NK-92 treated with Interleukin-12 subunit alpha and Interleukin-12 subunit beta, amount 100 ng/mL, for 24 hours (cell line): ENCODE data around the gene PER2.
"Not testable (repeated sequence)": the region's sequence is repeated elsewhere in the genome, so short reads cannot be mapped to it uniquely, and the experiment has no call there.

Source experiments
- DNase-seq: peaks from one replicate; lab custom pipeline; 2025; lab: John Stamatoyannopoulos, UW

PER2 gene, protein sequence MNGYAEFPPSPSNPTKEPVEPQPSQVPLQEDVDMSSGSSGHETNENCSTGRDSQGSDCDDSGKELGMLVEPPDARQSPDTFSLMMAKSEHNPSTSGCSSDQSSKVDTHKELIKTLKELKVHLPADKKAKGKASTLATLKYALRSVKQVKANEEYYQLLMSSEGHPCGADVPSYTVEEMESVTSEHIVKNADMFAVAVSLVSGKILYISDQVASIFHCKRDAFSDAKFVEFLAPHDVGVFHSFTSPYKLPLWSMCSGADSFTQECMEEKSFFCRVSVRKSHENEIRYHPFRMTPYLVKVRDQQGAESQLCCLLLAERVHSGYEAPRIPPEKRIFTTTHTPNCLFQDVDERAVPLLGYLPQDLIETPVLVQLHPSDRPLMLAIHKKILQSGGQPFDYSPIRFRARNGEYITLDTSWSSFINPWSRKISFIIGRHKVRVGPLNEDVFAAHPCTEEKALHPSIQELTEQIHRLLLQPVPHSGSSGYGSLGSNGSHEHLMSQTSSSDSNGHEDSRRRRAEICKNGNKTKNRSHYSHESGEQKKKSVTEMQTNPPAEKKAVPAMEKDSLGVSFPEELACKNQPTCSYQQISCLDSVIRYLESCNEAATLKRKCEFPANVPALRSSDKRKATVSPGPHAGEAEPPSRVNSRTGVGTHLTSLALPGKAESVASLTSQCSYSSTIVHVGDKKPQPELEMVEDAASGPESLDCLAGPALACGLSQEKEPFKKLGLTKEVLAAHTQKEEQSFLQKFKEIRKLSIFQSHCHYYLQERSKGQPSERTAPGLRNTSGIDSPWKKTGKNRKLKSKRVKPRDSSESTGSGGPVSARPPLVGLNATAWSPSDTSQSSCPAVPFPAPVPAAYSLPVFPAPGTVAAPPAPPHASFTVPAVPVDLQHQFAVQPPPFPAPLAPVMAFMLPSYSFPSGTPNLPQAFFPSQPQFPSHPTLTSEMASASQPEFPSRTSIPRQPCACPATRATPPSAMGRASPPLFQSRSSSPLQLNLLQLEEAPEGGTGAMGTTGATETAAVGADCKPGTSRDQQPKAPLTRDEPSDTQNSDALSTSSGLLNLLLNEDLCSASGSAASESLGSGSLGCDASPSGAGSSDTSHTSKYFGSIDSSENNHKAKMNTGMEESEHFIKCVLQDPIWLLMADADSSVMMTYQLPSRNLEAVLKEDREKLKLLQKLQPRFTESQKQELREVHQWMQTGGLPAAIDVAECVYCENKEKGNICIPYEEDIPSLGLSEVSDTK (N-terminal part only)

DNA sequence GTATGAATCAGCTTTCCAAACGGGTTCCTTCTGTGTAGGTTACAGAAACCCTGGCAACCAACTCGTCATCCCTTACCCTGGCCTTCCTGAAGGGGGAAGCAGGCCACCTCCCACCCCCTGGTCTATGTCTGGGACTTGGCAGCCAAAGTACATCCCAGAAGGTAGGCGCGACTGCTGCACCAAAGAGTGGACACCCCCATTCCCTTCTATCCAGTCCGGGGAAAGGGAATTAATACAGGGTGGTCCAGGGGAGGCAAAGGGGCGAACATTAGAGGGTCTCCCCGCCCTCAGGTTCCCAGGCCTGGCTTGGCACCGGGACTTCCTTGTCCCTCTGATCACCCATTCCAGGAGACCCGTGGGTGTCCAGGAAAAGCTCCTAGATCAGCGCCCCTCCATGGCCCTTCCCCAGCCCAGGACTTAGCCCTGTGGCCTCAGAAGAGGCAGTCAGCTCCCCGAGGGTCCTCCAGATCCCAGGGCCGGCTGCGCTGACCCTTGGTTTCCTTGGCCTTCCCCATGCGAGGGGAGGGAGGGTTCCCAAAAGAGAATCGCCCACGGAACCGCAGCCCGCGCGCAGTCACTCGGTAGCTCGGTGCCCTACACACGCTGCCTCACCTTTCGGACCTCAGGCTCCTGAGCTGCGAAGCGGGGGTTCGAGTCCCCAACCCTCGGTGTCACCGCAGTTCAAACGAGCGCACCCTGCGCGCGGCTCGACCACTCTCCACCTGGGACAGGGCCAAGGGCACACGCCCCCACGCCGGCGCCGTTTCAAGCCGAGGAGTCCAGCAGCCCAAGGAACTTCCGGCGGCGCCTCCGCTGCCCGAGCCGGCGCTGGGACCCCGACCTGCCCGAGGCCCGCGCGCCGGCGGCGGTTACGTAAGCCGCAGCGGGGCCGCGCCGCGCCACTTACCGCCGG, at the start of gene PER2:
PER2 (minus strand) TSS at position 874 of the 913 bp plus-strand sequence. CDS start 10,674 bp downstream, outside the sequence.
- no peak for DNase-seq

DNA sequence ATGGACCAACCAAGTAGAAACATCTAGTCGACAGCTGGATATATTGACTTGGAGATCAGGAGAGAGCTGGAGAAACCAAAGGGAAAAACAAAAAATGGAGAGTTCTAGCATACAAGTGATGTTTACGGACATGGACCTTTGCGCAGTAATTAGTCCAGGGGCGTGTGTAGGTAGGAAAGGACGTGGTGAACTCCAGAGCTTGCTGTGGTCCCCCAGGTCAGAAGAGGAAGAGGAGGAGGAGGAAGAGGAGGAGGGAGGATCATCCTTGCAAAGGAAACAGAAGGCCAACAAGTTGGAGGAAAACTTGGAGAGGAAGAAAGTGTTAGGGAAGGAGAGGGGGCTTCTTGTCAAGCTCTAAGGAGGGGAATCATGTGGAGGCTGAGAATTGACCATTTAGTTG, 49.4 kb upstream of the PER2 start:
- no peak for DNase-seq

DNA sequence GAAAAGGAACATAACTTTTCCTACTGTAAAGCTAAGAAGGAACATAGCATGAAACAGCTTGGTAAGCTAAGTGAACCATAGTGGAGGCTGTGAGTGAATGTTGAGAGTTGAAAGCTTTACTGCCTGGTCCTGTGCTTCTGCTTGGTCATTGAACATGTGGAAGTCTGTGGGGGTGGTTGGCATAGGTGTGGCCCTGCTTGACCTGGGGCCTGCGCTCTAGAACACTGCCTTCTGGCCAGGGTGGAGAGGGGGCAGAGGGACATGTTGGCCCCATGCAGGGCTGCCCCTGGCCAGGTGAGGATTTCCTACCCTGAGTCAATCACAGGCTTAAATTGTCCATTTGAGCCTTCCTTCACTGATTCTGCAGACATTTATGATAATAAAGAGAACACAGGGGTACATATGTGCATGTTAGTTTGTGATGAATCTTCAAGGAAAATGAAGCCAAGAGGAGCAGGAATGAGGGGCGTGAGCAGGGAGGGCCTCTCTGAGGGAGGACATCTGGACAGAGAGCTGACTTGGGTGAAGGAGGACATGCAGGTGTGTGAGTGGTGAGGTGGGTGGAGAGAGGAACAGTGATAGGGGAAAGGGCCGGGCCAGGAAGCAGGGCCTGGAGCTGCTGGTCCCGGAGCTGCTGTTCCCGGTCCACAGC, 48.5 kb upstream of the PER2 start:
- DNase-seq = no peak

DNA sequence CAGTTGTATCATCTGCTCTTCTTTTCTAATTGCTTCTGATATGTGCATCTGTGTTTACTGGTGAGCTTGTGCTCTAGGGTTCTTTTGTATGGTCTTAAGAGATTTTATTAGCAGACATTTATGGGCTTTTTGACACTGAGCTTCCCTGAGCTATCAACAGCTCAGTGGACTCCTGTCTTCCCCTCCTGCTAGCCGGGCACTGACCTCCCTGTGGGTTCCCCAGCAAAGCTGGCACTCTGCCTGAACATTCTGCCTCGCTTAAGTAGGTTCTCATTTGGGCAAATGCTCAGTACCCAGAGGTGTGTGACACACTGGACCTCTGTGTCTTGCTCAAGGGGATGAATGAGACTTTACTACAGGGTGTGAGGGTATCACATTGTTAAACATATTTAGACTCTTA, 47.7 kb upstream of the PER2 start:
- no peak for DNase-seq

DNA sequence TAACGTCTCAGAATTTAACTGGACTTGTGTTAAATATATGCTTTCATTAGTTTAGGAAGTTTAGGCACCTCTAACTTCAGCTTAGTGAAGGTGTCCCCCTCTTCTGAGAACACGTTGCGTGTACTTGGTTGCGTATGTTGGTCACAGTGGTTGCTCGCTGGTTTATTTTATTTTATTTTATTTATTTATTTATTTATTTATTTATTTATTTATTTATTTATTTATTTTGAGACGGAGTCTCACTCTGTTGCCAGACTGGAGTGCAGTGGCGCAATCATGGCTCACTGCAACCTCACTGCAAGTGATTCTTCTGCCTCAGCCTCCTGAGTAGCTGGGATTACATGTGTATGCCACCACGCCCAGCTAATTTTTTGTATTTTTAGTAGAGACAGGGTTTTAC, 47.2 kb upstream of the PER2 start:
- not testable (repeated sequence) for DNase-seq

DNA sequence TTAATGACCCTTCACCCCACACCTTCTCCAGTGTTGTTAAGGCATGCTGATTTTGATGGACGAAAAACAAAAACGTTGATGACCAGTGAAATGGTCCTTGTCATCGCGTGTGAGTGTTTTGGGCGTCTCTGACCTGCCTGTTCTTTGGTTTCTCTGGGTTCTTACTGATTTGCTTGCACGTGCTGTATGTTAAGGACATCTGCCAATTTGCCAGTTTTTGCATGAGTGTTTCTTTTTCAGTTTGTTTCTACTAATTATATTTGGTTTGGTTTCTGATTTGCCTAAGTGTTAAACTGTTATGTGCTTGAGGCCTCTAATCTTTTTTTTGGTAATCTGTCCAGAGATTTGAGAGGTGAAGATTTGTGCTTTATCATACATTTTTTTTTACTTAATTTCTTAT, 46.5 kb upstream of the PER2 start:
- DNase-seq = no peak

DNA sequence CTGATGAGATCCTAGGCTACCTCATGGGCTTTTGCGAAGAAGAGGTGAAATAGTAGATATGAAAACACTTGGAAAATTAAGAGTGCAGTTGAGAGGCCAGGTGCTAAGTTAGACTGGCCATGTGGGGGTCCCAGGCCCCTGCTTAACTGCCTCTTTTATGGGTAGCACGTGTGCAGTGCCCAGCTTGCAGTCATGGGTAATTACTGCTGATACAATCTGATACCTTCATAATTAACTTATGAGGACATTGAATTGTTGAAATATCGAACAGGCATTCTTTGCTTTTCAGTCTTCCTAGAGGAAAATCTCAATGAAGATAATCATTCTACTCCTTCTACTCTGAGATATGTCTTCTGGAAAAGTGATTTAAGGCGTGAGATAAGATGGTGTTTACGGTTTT, 43.5 kb upstream of the PER2 start:
- DNase-seq = no peak

DNA sequence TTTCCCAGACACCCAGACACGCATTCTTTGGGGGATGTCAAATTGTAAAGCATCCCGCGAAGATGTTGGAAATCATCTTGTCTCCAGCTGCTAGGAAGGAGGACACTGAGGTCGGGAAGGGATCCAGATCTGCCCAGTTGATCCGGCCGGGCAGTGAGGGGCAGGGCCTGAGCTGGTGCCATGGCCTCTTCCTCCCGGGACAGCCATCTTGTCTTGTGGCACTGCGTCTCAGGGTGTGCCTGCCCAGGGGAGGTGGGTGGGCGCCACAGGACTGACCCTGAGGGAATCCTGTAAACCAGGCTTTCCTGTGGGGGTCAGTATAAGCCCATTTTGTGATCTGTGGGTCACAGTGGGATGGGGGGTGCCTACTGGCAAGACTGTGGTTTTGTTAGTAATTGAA, 42.0 kb upstream of the PER2 start:
- no peak for DNase-seq

DNA sequence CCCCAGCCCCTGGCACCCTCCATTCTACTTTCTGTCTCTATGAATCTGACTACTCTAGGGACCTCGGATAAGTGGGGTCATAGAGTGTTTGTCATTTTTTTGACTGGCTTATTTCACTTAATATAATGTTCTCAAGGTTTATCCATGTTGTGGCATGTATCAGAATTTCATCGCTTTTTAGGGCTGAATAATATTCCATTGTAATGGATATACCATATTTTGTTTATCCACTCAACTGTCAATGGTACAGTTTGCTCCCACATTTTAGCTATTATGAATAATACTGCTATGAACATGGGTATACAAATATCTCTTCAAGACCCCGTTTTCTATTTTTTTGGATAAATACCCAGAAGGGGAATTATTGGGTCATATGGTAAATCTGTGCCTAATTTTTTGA, 39.3 kb upstream of the PER2 start:
- DNase-seq = no peak

DNA sequence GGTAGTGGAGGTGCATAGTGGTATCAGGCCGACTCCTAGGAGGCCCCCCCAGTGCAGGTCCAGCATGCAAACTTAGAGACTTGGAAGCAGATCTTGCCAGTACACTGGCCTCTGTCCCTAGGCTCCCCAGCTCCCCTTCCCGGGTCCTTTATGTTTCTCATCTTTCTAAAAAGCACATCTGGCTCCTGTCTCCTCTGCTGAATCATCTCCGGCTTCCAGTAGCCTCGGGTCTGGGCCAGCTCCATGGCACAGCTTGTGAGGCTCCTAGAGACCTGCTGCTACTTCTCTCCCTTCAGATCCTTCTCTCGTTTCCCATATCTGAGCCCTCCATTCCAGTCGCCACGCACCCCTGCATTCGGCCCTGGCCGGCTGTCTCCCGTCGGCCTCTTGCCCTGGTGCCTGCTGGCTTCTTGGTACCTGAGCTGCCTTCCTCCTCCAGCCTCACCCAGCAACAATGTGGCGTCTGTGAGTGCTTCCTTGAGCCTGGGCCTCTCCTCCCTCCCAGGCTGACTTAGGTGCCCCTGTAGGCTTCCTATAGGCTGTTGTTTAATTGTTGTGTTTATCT, 38.5 kb upstream of the PER2 start:
- DNase-seq = no peak

DNA sequence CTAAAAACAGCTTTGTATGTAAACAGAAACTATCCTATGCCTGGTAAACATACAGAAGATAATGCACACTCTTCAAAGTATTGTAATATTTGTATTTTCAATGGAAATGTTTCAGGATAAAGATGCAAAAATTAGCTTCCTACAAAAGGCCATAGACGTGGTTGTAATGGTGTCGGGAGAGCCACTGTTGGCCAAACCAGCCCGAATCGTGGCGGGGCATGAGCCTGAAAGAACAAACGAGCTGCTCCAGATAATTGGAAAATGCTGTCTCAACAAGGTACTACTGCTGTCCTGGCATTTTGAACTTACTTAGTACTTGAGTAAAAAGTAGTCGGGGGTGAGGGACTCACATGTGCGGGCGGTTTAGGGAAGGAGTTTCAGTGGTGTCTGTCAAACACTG, 37.3 kb upstream of the PER2 start:
- no peak for DNase-seq

DNA sequence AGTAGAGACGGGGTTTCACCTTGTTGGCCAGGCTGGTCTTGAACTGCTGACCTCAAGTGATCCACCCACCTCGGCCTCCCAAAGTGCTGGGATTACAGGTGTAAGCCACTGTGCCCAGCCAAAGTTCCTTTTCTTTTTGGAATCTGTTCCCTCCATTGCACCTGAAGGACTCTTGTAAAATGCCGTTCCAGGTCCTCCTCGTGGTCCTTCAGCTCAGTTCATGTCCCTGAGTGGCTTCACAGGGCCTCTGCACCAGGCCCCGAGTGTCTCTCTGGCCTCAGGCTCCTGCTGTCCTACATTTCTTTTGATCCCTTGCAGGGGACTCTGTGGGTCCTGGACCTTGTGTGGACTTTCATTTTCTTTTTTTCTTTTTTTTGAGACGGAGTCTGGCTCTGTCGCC, 35.8 kb upstream of the PER2 start:
- not testable (repeated sequence) for DNase-seq

DNA sequence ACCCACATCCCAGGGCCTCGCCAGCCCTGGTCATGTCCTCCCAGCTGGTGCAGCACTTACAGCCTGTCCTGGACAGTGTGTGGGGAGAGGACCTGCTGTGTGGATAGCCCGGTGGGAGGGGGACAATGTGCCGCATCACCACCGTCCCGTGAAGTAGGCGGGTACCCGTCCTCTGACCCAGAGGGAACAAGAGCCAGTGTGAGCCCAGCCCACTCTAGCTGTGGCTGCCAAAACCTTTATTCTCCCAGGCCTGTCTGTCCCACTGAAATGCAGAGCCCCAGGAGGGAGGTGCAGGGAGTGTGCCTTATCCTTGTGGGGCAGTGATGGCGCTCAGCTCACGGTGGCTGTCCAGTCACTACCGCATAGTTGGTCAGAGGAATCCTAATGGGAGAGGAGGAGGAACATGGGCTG, 33.6 kb upstream of the PER2 start:
- no peak for DNase-seq

DNA sequence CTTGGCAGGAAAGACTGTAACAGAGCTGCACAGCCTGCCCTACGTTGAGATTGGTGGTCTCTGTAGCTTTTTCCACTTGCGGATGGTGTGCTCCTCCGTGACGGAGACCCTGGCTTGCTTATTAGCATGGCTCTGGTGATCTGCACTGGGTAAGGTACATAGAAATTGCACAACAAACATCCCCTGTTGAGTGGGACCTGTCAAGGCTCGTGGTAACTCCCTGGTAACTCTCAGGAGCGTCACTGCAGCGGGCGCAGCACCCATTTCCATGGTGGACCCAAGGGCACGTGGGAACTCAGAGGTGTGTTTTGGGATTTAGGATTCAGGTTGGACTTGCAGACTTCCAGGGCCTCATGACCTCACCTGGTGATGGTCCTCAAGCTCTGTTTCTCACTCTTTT, 33.1 kb upstream of the PER2 start:
- DNase-seq = no peak

DNA sequence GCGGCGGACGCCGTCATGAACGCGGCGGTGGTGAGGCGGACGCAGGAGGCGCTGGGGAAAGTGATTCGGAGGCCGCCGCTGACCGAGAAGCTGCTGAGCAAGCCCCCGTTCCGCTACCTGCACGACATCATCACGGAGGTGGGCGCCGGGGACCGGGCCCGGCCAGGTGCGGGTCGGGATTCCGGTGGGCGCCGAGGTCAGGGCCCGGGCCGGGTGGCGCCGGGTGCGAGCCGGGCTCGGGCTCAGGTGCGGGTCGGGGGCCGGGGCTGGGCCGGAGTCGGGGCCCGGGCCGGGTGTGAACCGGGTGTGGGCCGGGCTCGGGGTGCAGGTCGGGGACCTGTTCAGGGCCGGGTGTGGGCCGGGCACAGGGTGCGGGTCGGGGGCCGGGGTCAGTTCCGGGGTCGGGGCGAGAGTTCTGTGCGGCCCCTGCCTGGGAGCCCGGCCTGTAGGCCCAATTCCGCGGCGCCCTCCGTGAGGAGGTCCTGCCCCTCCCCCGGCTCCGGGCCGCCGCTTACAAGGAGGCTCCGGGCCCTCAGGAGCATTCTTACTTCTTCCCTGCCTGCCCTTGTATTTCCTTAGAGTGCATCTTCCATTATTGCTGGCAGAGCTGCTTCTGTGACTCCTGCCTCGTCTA, 32.4 kb upstream of the PER2 start:
- DNase-seq = no peak

DNA sequence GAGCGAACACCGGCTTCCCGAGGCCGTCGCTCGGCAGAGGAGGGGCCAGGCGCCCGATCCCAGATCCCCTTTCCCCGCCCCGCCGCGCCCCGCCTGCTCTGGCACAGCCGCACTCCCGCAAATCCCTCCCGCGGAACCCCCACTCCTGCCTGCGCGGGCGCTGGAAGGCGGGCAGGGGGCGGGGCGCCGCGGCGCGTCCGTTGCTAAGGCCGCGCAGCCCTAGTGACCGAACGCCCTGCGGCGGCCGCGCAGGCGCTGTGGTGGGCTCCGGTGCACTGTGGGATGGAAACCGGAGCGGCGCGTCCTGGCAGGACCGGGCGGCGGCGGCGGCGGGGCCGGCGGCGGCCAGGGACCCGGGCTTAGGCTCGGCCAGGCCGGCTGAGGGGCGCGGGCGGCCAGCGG, 31.8 kb upstream of the PER2 start, which contains the start of gene TRAF3IP1:
TRAF3IP1 (plus strand) TSS at position 273 of the 402 bp plus-strand sequence. CDS start 145 bp downstream, outside the sequence.
- DNase-seq = peak; percentile 44

DNA sequence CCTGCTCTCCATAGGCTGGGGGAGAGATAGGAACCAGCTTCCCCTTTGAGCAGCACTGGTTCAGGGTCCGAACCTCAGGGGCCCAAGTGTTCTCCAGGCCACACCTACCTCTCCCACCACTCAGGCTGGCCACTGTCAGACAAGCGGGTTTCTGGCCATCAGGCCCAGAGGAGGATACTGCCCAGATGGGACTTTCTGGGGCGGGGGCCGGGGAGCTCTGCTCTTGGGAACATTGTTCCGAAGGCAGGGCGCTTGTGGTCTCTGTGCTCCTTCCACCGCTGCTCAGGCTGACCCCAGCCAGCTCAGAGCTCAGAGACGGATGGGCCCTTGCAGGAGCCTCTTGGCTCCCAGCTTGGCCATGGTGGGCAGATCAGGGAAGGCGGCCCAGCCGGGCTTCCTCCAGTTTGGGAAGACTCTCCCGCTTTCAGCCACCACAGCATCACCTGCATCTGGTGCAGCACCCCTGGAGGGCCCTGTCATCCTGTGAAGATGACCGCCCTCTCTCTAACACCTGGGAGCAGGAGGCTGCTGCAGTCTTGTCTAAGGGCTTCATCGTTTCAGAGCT, 26.7 kb upstream of the PER2 start:
- no peak for DNase-seq

DNA sequence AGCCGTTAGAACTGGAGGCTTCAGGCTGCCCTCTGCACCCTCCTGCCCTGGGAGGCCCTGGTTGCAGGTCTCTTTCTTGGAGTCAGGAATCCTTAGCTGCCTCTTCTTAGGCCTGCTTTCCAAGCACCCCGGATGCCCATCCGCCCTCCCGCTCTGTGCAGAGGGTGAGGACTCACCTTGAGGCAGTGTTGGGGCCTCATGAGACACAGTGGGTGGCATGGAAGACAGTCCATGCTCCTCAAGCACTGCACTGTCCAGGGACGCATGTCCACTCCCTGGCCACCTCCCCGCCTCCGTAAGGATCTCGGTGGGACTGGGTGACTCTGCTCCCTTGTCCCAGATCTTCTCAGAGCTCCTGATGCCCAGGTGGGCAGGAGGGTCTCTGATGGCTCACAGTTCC, 26.2 kb upstream of the PER2 start:
- DNase-seq = no peak

DNA sequence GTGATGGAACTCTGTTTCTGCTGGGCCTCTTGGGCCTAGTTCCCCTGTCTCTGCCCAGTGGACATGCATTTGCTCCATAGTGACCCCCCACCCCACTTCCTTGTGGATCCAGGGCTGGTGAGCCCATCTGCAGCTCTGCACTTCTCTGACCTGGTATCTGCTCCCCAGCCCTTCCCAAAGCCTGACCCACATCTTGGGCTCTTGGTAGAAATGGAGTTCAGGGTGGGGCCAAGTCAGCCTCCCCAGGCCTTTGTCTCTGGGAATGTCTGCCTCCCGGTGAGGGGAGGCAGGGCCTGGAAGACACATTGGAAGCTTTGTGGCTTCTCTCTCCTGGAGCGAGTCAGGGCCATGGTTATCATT, 25.6 kb upstream of the PER2 start:
- DNase-seq = no peak
